ENCODE results near the gene SMIM32. TPM values are rescaled to one million over a fixed set of nuclear protein-coding genes. Genes with fewer than 3 reads are reported as not detected.

The SMIM32 gene
- total RNA-seq, 2 donors from 2014 or later: 0.15 to 0.20 TPM

GRCh38 chr5:136162008-136162407 lies 31.0 kb downstream of the SMIM32 start:
- Mint-ChIP-seq H3K27ac (no peak overlapping the region), H3K4me1 (no peaks in the 10 kb centered on the region), H3K27me3 (ENCODE audit: insufficient read depth) (no peaks in the 10 kb centered on the region), H3K9me3 (peaks cover 2% of the 10 kb centered on the region), H3K36me3 (ENCODE audit: low read depth) (peaks cover 51% of the 10 kb centered on the region), H3K4me3 (no peak overlapping the region)
- Histone ChIP-seq H3K27me3 (ENCODE audit: control insufficient read depth, insufficient read depth, low read length, poor library complexity, severe bottlenecking) (no peaks in the 10 kb centered on the region), H3K9me3 (ENCODE audit: control insufficient read depth, low read length) (peaks cover 10% of the 10 kb centered on the region), H3K36me3 (ENCODE audit: control insufficient read depth, insufficient read depth, low read length) (peaks cover 86% of the 10 kb centered on the region), H3K9ac (ENCODE audit: extremely low read depth, low read length, poor library complexity, severe bottlenecking) (no peak overlapping the region), H3K27ac (ENCODE audit: low read depth, low read length) (no peak overlapping the region), H3K4me3 (ENCODE audit: low read length) (no peak overlapping the region), H3K4me1 (ENCODE audit: control insufficient read depth, insufficient read depth, low read length) (no peaks in the 10 kb centered on the region)
- no peak for TF ChIP-seq CTCF (conservative IDR thresholded peaks at IDR 0.05)
- DNase-seq: no peak
- WGBS, 2 experiments (ENCODE audit: insufficient coverage in 1 of 2, insufficient read length in 1 of 2): 80 to 88% methylated on average over 2 to 4 of the region's 4 CpGs

- Histone ChIP-seq H3K9ac (ENCODE audit: extremely low read depth, low read length, poor library complexity, severe bottlenecking) (no peak overlapping the region), H3K4me1 (ENCODE audit: control insufficient read depth, insufficient read depth, low read length) (no peaks in the 10 kb centered on the region), H3K27ac (ENCODE audit: low read depth, low read length) (no peak overlapping the region), H3K36me3 (ENCODE audit: control insufficient read depth, insufficient read depth, low read length) (peaks cover 91% of the 10 kb centered on the region), H3K9me3 (ENCODE audit: control insufficient read depth, low read length) (peaks cover 28% of the 10 kb centered on the region), H3K27me3 (ENCODE audit: control insufficient read depth, insufficient read depth, low read length, poor library complexity, severe bottlenecking) (no peaks in the 10 kb centered on the region), H3K4me3 (ENCODE audit: low read length) (no peak overlapping the region)
- TF ChIP-seq CTCF (conservative IDR thresholded peaks at IDR 0.05): no peak
- Mint-ChIP-seq H3K27ac (no peak overlapping the region), H3K4me1 (no peaks in the 10 kb centered on the region), H3K4me3 (no peak overlapping the region), H3K9me3 (peaks cover 6% of the 10 kb centered on the region), H3K36me3 (ENCODE audit: low read depth) (peaks cover 70% of the 10 kb centered on the region), H3K27me3 (ENCODE audit: insufficient read depth) (no peaks in the 10 kb centered on the region)
- no peak for DNase-seq
- WGBS, 2 experiments (ENCODE audit: insufficient coverage in 1 of 2, insufficient read length in 1 of 2): 88% methylated on average over 3 of the region's 3 CpGs; no CpG with 5 or more reads in 1 of the 2 experiments
Measured at GRCh38 chr5:136159457-136159856, 33.5 kb downstream of the SMIM32 start.

GRCh38 chr5:136157514-136157913 lies 35.4 kb downstream of the SMIM32 start:
- Histone ChIP-seq H3K27me3 (ENCODE audit: control insufficient read depth, insufficient read depth, low read length, poor library complexity, severe bottlenecking) (no peaks in the 10 kb centered on the region), H3K4me1 (ENCODE audit: control insufficient read depth, insufficient read depth, low read length) (no peaks in the 10 kb centered on the region), H3K27ac (ENCODE audit: low read depth, low read length) (no peak overlapping the region), H3K4me3 (ENCODE audit: low read length) (no peak overlapping the region), H3K36me3 (ENCODE audit: control insufficient read depth, insufficient read depth, low read length) (peaks cover 90% of the 10 kb centered on the region), H3K9me3 (ENCODE audit: control insufficient read depth, low read length) (peaks cover 28% of the 10 kb centered on the region), H3K9ac (ENCODE audit: extremely low read depth, low read length, poor library complexity, severe bottlenecking) (no peak overlapping the region)
- H3K36me3 Mint-ChIP-seq (ENCODE audit: low read depth): peaks cover 72% of the 10 kb centered on the region
- no peaks in the 10 kb centered on the region for H3K4me1 Mint-ChIP-seq
- no peak overlapping the region for H3K4me3 Mint-ChIP-seq
- no peak for TF ChIP-seq CTCF (conservative IDR thresholded peaks at IDR 0.05)
- H3K27me3 Mint-ChIP-seq (ENCODE audit: insufficient read depth): no peaks in the 10 kb centered on the region
- no peak overlapping the region for H3K27ac Mint-ChIP-seq
- peaks cover 6% of the 10 kb centered on the region for H3K9me3 Mint-ChIP-seq
- no peak for DNase-seq
- 97 to 100% methylated on average over 4 of the region's 5 CpGs for WGBS, 2 experiments (ENCODE audit: insufficient coverage in 1 of 2, insufficient read length in 1 of 2)
